ENCODE measurements around the gene UBA3. TPM values are rescaled to one million over a fixed set of nuclear protein-coding genes. Genes with fewer than 3 reads are reported as not detected.

Gene UBA3
- total and polyA plus RNA-seq, 3 experiments from 2014 or later: 42.6 to 89.5 (median 76.6) TPM

- peaks cover 21 to 80% (median 27%) of the 10 kb centered on the region in 3 donors for H3K36me3 Mint-ChIP-seq
- H3K4me3 Mint-ChIP-seq: no peak overlapping the region
These were observed 46.7 kb downstream of the UBA3 start for GRCh38 chr3:69033470-69033869.

GRCh38 chr3:69032737-69033136, 47.4 kb downstream of the UBA3 start:
- Histone ChIP-seq H3K4me1 (ENCODE audit: insufficient read depth, low read length) (no peaks in the 10 kb centered on the region), H3K27me3 (ENCODE audit: insufficient read depth, low read length, poor library complexity, severe bottlenecking) (no peaks in the 10 kb centered on the region), H3K9me3 (ENCODE audit: low read length) (no peaks in the 10 kb centered on the region), H3K4me3 (ENCODE audit: low read length) (no peak overlapping the region), H3K27ac (ENCODE audit: low read depth, low read length) (no peak overlapping the region), H3K36me3 (ENCODE audit: insufficient read depth, low read length) (peaks cover 43% of the 10 kb centered on the region)
- POLR2A ChIA-PET: no interaction called here
- peaks cover 9 to 12% (median 10%) of the 10 kb centered on the region in 3 donors for H3K4me1 Mint-ChIP-seq
- CTCF ChIA-PET: no interaction called here
- DNase-seq: no peak
- no peak overlapping the region for H3K4me3 Mint-ChIP-seq
- H3K27me3 Mint-ChIP-seq: no peaks in the 10 kb centered on the region
- H3K9me3 Mint-ChIP-seq: no peaks in the 10 kb centered on the region
- peaks cover 25 to 79% (median 31%) of the 10 kb centered on the region in 3 donors for H3K36me3 Mint-ChIP-seq
- H3K27ac Mint-ChIP-seq: peak overlapping the region in 1 of 8 donors; percentile 48

More at GRCh38 chr3:69033470-69033869, 46.7 kb downstream of the UBA3 start:
- DNase-seq: no peak
- Histone ChIP-seq H3K9me3 (ENCODE audit: low read length) (no peaks in the 10 kb centered on the region), H3K4me1 (ENCODE audit: insufficient read depth, low read length) (no peaks in the 10 kb centered on the region), H3K27me3 (ENCODE audit: insufficient read depth, low read length, poor library complexity, severe bottlenecking) (no peaks in the 10 kb centered on the region), H3K36me3 (ENCODE audit: insufficient read depth, low read length) (peaks cover 40% of the 10 kb centered on the region), H3K4me3 (ENCODE audit: low read length) (no peak overlapping the region), H3K27ac (ENCODE audit: low read depth, low read length) (no peak overlapping the region)
- H3K4me1 Mint-ChIP-seq: peaks cover 9 to 12% (median 9%) of the 10 kb centered on the region in 3 donors
- no peaks in the 10 kb centered on the region for H3K9me3 Mint-ChIP-seq
- H3K27me3 Mint-ChIP-seq: no peaks in the 10 kb centered on the region
- ChIA-PET POLR2A (no interaction called here), CTCF (no interaction called here)
- H3K27ac Mint-ChIP-seq: peak overlapping the region in 1 of 8 donors; percentile 58

- CTCF ChIA-PET: no interaction called here
- H3K27me3 Mint-ChIP-seq: no peaks in the 10 kb centered on the region
These were observed 48.0 kb downstream of the UBA3 start for GRCh38 chr3:69032142-69032541.

GRCh38 chr3:69031635-69032034, 48.5 kb downstream of the UBA3 start:
- Mint-ChIP-seq H3K27ac (peak overlapping the region in 1 of 8 donors; percentile 85), H3K4me3 (no peak overlapping the region), H3K36me3 (peaks cover 27 to 80% (median 27%) of the 10 kb centered on the region in 3 donors), H3K4me1 (peaks cover 5 to 12% (median 7%) of the 10 kb centered on the region in 3 donors), H3K9me3 (no peaks in the 10 kb centered on the region), H3K27me3 (no peaks in the 10 kb centered on the region)
- no peak for DNase-seq
- H3K4me1 ChIP-seq (ENCODE audit: insufficient read depth, low read length): no peaks in the 10 kb centered on the region
- no peaks in the 10 kb centered on the region for H3K9me3 ChIP-seq (ENCODE audit: low read length)
- peaks cover 46% of the 10 kb centered on the region for H3K36me3 ChIP-seq (ENCODE audit: insufficient read depth, low read length)
- ChIA-PET CTCF (no interaction called here), POLR2A (interaction anchor here (0.6 kb wide), 1 partner anchor 147 kb away, joined by 3 read pairs; no protein-coding TSS in a partner anchor)
- no peak overlapping the region for H3K4me3 ChIP-seq (ENCODE audit: low read length)
- no peaks in the 10 kb centered on the region for H3K27me3 ChIP-seq (ENCODE audit: insufficient read depth, low read length, poor library complexity, severe bottlenecking)
- H3K27ac ChIP-seq (ENCODE audit: low read depth, low read length): no peak overlapping the region

More at GRCh38 chr3:69032142-69032541, 48.0 kb downstream of the UBA3 start:
- H3K9me3 Mint-ChIP-seq: no peaks in the 10 kb centered on the region
- H3K9me3 ChIP-seq (ENCODE audit: low read length): no peaks in the 10 kb centered on the region
- no peak overlapping the region for H3K4me3 Mint-ChIP-seq
- H3K4me3 ChIP-seq (ENCODE audit: low read length): no peak overlapping the region
- H3K4me1 Mint-ChIP-seq: peaks cover 9 to 12% (median 10%) of the 10 kb centered on the region in 3 donors
- no peaks in the 10 kb centered on the region for H3K27me3 ChIP-seq (ENCODE audit: insufficient read depth, low read length, poor library complexity, severe bottlenecking)
- DNase-seq: no peak
- peak overlapping the region in 2 of 8 donors; percentile 2 to 85 for H3K27ac Mint-ChIP-seq
- no peaks in the 10 kb centered on the region for H3K4me1 ChIP-seq (ENCODE audit: insufficient read depth, low read length)
- POLR2A ChIA-PET: interaction anchor here (0.6 kb wide), 1 partner anchor 147 kb away, joined by 3 read pairs; no protein-coding TSS in a partner anchor
- H3K27ac ChIP-seq (ENCODE audit: low read depth, low read length): no peak overlapping the region
- peaks cover 46% of the 10 kb centered on the region for H3K36me3 ChIP-seq (ENCODE audit: insufficient read depth, low read length)
- H3K36me3 Mint-ChIP-seq: peaks cover 27 to 82% (median 31%) of the 10 kb centered on the region in 3 donors

GRCh38 chr3:69020857-69021256, 59.3 kb downstream of the UBA3 start:
- no peaks in the 10 kb centered on the region for H3K27me3 Mint-ChIP-seq
- POLR2A ChIA-PET: no interaction called here
- no peak overlapping the region for H3K4me3 Mint-ChIP-seq
- no peak for DNase-seq
- Histone ChIP-seq H3K4me3 (ENCODE audit: low read length) (no peak overlapping the region), H3K9me3 (ENCODE audit: low read length) (no peaks in the 10 kb centered on the region), H3K27me3 (ENCODE audit: insufficient read depth, low read length, poor library complexity, severe bottlenecking) (no peaks in the 10 kb centered on the region), H3K4me1 (ENCODE audit: insufficient read depth, low read length) (no peaks in the 10 kb centered on the region), H3K27ac (ENCODE audit: low read depth, low read length) (no peak overlapping the region), H3K36me3 (ENCODE audit: insufficient read depth, low read length) (peaks cover 13% of the 10 kb centered on the region)
- peaks cover 0 to 4% (median 0%) of the 10 kb centered on the region in 3 donors for H3K4me1 Mint-ChIP-seq
- CTCF ChIA-PET: no interaction called here
- H3K9me3 Mint-ChIP-seq: no peaks in the 10 kb centered on the region
- H3K36me3 Mint-ChIP-seq: peaks cover 5 to 32% (median 14%) of the 10 kb centered on the region in 3 donors
- no peak overlapping the region for H3K27ac Mint-ChIP-seq

GRCh38 chr3:69020424-69020823, 59.7 kb downstream of the UBA3 start:
- Histone ChIP-seq H3K9me3 (ENCODE audit: low read length) (no peaks in the 10 kb centered on the region), H3K36me3 (ENCODE audit: insufficient read depth, low read length) (peaks cover 11% of the 10 kb centered on the region), H3K4me3 (ENCODE audit: low read length) (no peak overlapping the region), H3K27me3 (ENCODE audit: insufficient read depth, low read length, poor library complexity, severe bottlenecking) (no peaks in the 10 kb centered on the region), H3K4me1 (ENCODE audit: insufficient read depth, low read length) (no peaks in the 10 kb centered on the region), H3K27ac (ENCODE audit: low read depth, low read length) (no peak overlapping the region)
- Mint-ChIP-seq H3K9me3 (no peaks in the 10 kb centered on the region), H3K27ac (no peak overlapping the region), H3K4me3 (no peak overlapping the region), H3K27me3 (no peaks in the 10 kb centered on the region), H3K36me3 (peaks cover under 1 to 27% (median 11%) of the 10 kb centered on the region in 3 donors), H3K4me1 (peaks cover 0 to 4% (median 0%) of the 10 kb centered on the region in 3 donors)
- CTCF ChIA-PET: no interaction called here
- DNase-seq: no peak
- POLR2A ChIA-PET: no interaction called here

- Mint-ChIP-seq H3K27ac (no peak overlapping the region), H3K4me3 (peak overlapping the region in 1 of 7 donors; percentile 48), H3K4me1 (peaks cover 17 to 26% (median 24%) of the 10 kb centered on the region in 3 donors), H3K27me3 (no peaks in the 10 kb centered on the region), H3K36me3 (peaks cover 0 to 15% (median 6%) of the 10 kb centered on the region in 3 donors), H3K9me3 (no peaks in the 10 kb centered on the region)
- Histone ChIP-seq H3K36me3 (ENCODE audit: insufficient read depth, low read length) (no peaks in the 10 kb centered on the region), H3K4me1 (ENCODE audit: insufficient read depth, low read length) (peaks cover 21% of the 10 kb centered on the region), H3K4me3 (ENCODE audit: low read length) (no peak overlapping the region), H3K9me3 (ENCODE audit: low read length) (no peaks in the 10 kb centered on the region), H3K27me3 (ENCODE audit: insufficient read depth, low read length, poor library complexity, severe bottlenecking) (no peaks in the 10 kb centered on the region), H3K27ac (ENCODE audit: low read depth, low read length) (no peak overlapping the region)
- POLR2A ChIA-PET: no interaction called here
- CTCF ChIA-PET: interaction anchor here (1.1 kb wide), 1 partner anchor 70 kb away, joined by 3 read pairs; no protein-coding TSS in a partner anchor
- DNase-seq: no peak
These were observed 63.3 kb downstream of the UBA3 start for GRCh38 chr3:69016901-69017300.

- Mint-ChIP-seq H3K36me3 (peaks cover 0 to 12% (median 6%) of the 10 kb centered on the region in 3 donors), H3K27ac (peak overlapping the region in 1 of 8 donors; percentile 24), H3K27me3 (no peaks in the 10 kb centered on the region), H3K4me1 (peaks cover 22 to 33% (median 32%) of the 10 kb centered on the region in 3 donors), H3K4me3 (peak overlapping the region in 1 of 7 donors; percentile 52), H3K9me3 (no peaks in the 10 kb centered on the region)
- H3K36me3 ChIP-seq (ENCODE audit: insufficient read depth, low read length): no peaks in the 10 kb centered on the region
- no peak for DNase-seq
- POLR2A ChIA-PET: no interaction called here
- H3K27me3 ChIP-seq (ENCODE audit: insufficient read depth, low read length, poor library complexity, severe bottlenecking): no peaks in the 10 kb centered on the region
- no peak overlapping the region for H3K27ac ChIP-seq (ENCODE audit: low read depth, low read length)
- H3K4me3 ChIP-seq (ENCODE audit: low read length): no peak overlapping the region
- no peaks in the 10 kb centered on the region for H3K9me3 ChIP-seq (ENCODE audit: low read length)
- CTCF ChIA-PET: no interaction called here
- H3K4me1 ChIP-seq (ENCODE audit: insufficient read depth, low read length): peaks cover 23% of the 10 kb centered on the region
These were observed 64.1 kb downstream of the UBA3 start for GRCh38 chr3:69016102-69016501.
